Activated CD4-positive, alpha-beta memory T cell treated with anti-CD3 and anti-CD28 coated beads, Interleukin-2, amount 10 ng/mL, durations not matched to agents 7 days and 5 days (primary cell): Measurements from ENCODE around the gene FNDC5. TPM values are rescaled to one million over a fixed set of nuclear protein-coding genes. Genes with fewer than 3 reads are reported as not detected.

ENCODE experiments used
- CTCF ChIA-PET: fragments of 350-600 bp; sonication (Branson Sonifier 250); formaldehyde crosslinking; loops from one replicate; lab custom pipeline; 2021; ENCODE audit warnings: antibody characterized with exemption, inconsistent platforms; lab: Charles Lee
- POLR2A ChIA-PET: fragments of 350-600 bp; sonication (Branson Sonifier 250); formaldehyde crosslinking; loops from one replicate; lab custom pipeline; 2021; ENCODE audit warnings: antibody characterized with exemption; lab: Charles Lee
- DNase-seq: peaks from one replicate; pipeline ENCODE4 v3.0.0-alpha.2; 2020
- H3K27ac Mint-ChIP-seq: one replicate; pipeline ENCODE4 v1.8.0; 2021; ENCODE audit warnings: mild to moderate bottlenecking, mixed read lengths
- H3K27me3 Mint-ChIP-seq: one replicate; pipeline ENCODE4 v1.8.0; 2021; ENCODE audit warnings: mixed read lengths
- H3K36me3 Mint-ChIP-seq: one replicate; pipeline ENCODE4 v1.8.0; 2021; ENCODE audit warnings: low read depth, mixed read lengths
- H3K4me1 Mint-ChIP-seq: one replicate; pipeline ENCODE4 v1.8.0; 2021; ENCODE audit warnings: mixed read lengths
- H3K4me3 Mint-ChIP-seq: one replicate; pipeline ENCODE4 v1.8.0; 2021; ENCODE audit warnings: mild to moderate bottlenecking, mixed read lengths
- H3K9me3 Mint-ChIP-seq: one replicate; pipeline ENCODE4 v1.8.0; 2021; ENCODE audit warnings: mixed read lengths
- total RNA-seq, 2 experiments: library from RNA; stranded (reverse); gene quantifications; one replicate each; pipeline ENCODE4 v1.2.3, GENCODE V29; 2021

Gene FNDC5
- total RNA-seq, 2 experiments from 2014 or later: not detected

- DNase-seq: no peak
- peaks cover 13% of the 10 kb centered on the region for H3K4me1 Mint-ChIP-seq
- POLR2A ChIA-PET: interaction anchor here (1.2 kb wide), 2 partner anchors 9 to 15 kb away, joined by 3 to 4 read pairs; no protein-coding TSS in a partner anchor
- no peaks in the 10 kb centered on the region for H3K9me3 Mint-ChIP-seq
- CTCF ChIA-PET: interaction anchor here (1.0 to 1.9 kb wide), 3 partner anchors 9 to 120 kb away, joined by 3 to 5 read pairs (median 4); no protein-coding TSS in a partner anchor
- no peak overlapping the region for H3K4me3 Mint-ChIP-seq
- peaks cover 74% of the 10 kb centered on the region for H3K36me3 Mint-ChIP-seq
- H3K27ac Mint-ChIP-seq: no peak overlapping the region
- H3K27me3 Mint-ChIP-seq: no peaks in the 10 kb centered on the region
Observed at GRCh38 chr1:32831878-32832277, 38.8 kb downstream of the FNDC5 start.

- no peaks in the 10 kb centered on the region for H3K9me3 Mint-ChIP-seq
- H3K4me3 Mint-ChIP-seq: no peak overlapping the region
- no peak overlapping the region for H3K27ac Mint-ChIP-seq
- CTCF ChIA-PET: interaction anchor here (1.7 to 2.7 kb wide), 2 partner anchors 45 to 118 kb away, joined by 4 to 11 read pairs; no protein-coding TSS in a partner anchor
- no peak for DNase-seq
- H3K27me3 Mint-ChIP-seq: no peaks in the 10 kb centered on the region
- peaks cover 14% of the 10 kb centered on the region for H3K4me1 Mint-ChIP-seq
- peaks cover 78% of the 10 kb centered on the region for H3K36me3 Mint-ChIP-seq
- POLR2A ChIA-PET: interaction anchor here (2.2 kb wide), 1 partner anchor 11 kb away, joined by 7 read pairs; no protein-coding TSS in a partner anchor
Observed at GRCh38 chr1:32830092-32830852, 40.4 kb downstream of the FNDC5 start.

GRCh38 chr1:32828341-32828740 is 42.4 kb downstream of the FNDC5 start:
- ChIA-PET CTCF (interaction anchor here (1.2 to 2.7 kb wide), 2 partner anchors 54 to 116 kb away, joined by 4 to 11 read pairs; no protein-coding TSS in a partner anchor), POLR2A (interaction anchor here (0.7 kb wide), 1 partner anchor 18 kb away, joined by 3 read pairs; no protein-coding TSS in a partner anchor)
- no peak for DNase-seq
- Mint-ChIP-seq H3K4me1 (peaks cover 14% of the 10 kb centered on the region), H3K27ac (no peak overlapping the region), H3K36me3 (peaks cover 78% of the 10 kb centered on the region), H3K9me3 (no peaks in the 10 kb centered on the region), H3K4me3 (no peak overlapping the region), H3K27me3 (no peaks in the 10 kb centered on the region)

DNA sequence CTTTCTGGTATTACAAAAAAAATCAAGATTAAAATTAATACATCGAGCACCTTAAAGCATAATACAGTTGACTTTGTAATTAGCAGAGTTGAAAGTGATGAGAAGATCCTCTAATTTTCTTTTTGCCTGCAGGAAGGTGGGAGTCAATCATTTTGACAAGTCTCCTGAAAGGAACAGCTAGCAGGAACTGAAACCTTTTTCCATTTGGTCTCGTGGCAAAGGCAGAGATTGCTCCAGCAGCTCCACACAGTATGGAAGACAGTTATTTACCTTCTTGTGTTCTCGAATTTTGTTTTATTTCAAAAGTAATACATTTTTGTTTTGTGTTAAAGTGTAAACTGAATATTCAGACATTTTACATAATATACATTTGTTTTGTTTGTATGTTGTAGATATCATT is 45.5 kb downstream of the FNDC5 start:
- Mint-ChIP-seq H3K9me3 (no peaks in the 10 kb centered on the region), H3K36me3 (peaks cover 67% of the 10 kb centered on the region), H3K27ac (no peak overlapping the region), H3K27me3 (no peaks in the 10 kb centered on the region), H3K4me3 (no peak overlapping the region), H3K4me1 (peaks cover 20% of the 10 kb centered on the region)
- ChIA-PET CTCF (interaction anchor here (1.1 kb wide), 1 partner anchor 47 kb away, joined by 3 read pairs; no protein-coding TSS in a partner anchor), POLR2A (no interaction called here)
- no peak for DNase-seq

DNA sequence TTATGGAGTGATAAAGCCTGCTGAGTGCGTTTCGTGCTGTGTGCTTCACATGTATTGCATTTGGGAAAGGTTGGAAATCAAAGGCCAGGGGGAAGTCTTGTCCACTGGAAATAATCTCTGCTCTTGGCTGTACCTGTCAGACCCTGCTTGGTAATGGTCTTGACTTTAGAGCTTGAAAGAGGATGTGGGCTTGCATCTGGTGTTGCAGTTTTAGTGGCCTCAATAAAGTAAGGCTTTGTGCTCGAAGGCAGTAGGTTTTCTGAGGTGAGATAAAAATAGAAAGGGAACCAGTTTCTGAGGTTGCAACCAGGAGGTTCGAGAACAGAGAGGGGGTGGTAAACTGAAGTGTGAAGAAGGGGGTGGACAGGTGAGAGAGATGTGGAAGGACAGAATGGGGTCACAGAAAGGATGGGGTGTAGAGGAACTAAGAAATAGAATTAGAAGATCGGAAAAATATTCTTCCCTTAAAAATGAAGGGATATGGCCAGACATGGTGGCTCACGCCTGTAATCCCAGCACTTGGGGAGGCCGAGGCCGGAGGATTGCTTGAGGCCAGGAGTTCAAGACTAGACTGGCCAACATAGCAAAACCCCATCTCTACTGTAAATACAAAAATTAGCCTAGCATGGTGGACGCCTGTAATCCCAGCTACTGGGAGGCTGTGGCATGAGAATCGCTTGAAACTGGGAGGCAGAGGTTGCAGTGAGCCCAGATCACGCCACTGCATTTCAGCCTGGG is 51.7 kb downstream of the FNDC5 start:
- no peaks in the 10 kb centered on the region for H3K27me3 Mint-ChIP-seq
- peaks cover 40% of the 10 kb centered on the region for H3K4me1 Mint-ChIP-seq
- H3K36me3 Mint-ChIP-seq: peaks cover 49% of the 10 kb centered on the region
- H3K4me3 Mint-ChIP-seq: peak overlapping the region; percentile 93
- peak overlapping the region; percentile 89 for H3K27ac Mint-ChIP-seq
- peak; percentile 51 for DNase-seq
- POLR2A ChIA-PET: interaction anchor here (0.7 to 5.2 kb wide), 10 partner anchors 11 to 639 kb away, joined by 3 to 47 read pairs (median 4); partner anchors contain the start of genes RBBP4 and ZBTB8OS
- CTCF ChIA-PET: no interaction called here
- H3K9me3 Mint-ChIP-seq: no peaks in the 10 kb centered on the region

DNA sequence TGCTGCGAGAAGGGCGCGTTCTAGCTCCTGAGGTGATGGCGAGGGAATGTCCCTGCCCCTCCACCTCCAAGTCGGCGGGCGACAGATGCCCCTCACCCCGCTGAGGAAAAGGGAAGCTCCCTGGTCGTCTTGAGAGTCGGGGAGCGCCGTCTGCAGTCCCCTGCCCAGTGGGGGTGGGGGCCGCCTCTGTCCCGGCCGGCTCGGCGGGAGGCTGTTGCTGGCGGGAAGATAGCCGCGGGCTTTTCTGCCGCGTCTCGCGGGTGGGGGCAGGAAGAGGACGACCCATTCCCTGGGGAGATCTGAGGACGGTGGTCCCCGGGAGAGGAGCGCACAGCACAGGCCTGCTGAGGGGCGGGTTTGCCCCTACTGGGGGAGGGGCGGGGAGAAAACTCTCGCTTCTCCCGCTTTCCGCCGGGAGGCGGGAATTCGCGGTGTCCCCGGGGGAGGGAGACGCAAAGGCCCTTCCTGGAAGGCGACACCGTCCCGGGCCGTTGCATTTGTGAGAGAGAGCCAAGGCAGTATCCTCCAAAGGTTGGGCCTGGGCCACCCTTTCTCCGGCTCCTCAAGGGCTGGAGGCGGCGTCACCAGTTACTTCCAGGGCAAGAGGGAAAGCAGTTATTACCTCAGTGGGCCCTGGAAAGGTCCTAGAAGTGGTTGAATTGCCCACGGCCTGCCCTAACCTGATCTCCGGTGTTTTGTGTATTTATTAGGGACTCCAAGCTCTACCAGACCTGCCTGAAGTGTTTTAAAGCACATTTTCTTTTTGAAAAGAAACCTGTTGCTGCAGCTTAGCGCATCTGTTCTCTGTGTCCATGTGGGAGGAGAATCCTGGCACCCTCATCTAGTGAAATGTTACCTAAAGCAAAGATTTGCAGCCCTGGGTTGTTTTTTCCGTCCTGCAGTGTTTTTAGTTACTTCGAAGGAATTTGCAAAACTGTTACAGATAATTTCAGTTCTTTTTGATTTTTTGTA is 52.6 kb downstream of the FNDC5 start:
- Mint-ChIP-seq H3K4me1 (peaks cover 49% of the 10 kb centered on the region), H3K27me3 (no peaks in the 10 kb centered on the region), H3K36me3 (peaks cover 52% of the 10 kb centered on the region), H3K9me3 (no peaks in the 10 kb centered on the region), H3K27ac (peak overlapping the region; percentile 89), H3K4me3 (peak overlapping the region; percentile 93)
- DNase-seq: peak; percentile 54
- POLR2A ChIA-PET: interaction anchor here (0.6 to 5.2 kb wide), 15 partner anchors 12 to 638 kb away, joined by 3 to 47 read pairs (median 3); partner anchors contain the start of genes RBBP4 and ZBTB8OS
- CTCF ChIA-PET: interaction anchor here (1.2 kb wide), 1 partner anchor 45 kb away, joined by 4 read pairs; no protein-coding TSS in a partner anchor

- Mint-ChIP-seq H3K27me3 (no peaks in the 10 kb centered on the region), H3K9me3 (no peaks in the 10 kb centered on the region), H3K36me3 (peaks cover 55% of the 10 kb centered on the region), H3K4me1 (peaks cover 54% of the 10 kb centered on the region), H3K4me3 (peak within 1 kb of the TSS; percentile 93), H3K27ac (peak within 1 kb of the TSS; percentile 89)
- CTCF ChIA-PET: interaction anchor here (1.2 kb wide), 2 partner anchors 12 to 44 kb away, joined by 3 to 4 read pairs; no protein-coding TSS in a partner anchor
- POLR2A ChIA-PET: interaction anchor here (0.6 to 5.2 kb wide), 13 partner anchors 11 to 481 kb away, joined by 3 to 47 read pairs (median 3); partner anchors contain the start of genes MARCKSL1, RBBP4 and ZBTB8OS
- peak; percentile 100 for DNase-seq
Observed at GRCh38 chr1:32817159-32817814, 53.4 kb downstream of the FNDC5 start, which contains the start of the genes S100PBP and YARS1. TSS of gene S100PBP (plus strand) at chr1:32817653. CDS start at chr1:32826100, 8,447 bp downstream. TSS of gene YARS1 (minus strand) at chr1:32817358. CDS start at chr1:32817244, 114 bp downstream.

GRCh38 chr1:32816676-32817158 is 54.0 kb downstream of the FNDC5 start:
- no peak for DNase-seq
- ChIA-PET POLR2A (interaction anchor here (0.8 to 5.2 kb wide), 7 partner anchors 11 to 480 kb away, joined by 3 to 47 read pairs (median 4); partner anchors contain the start of genes MARCKSL1, RBBP4 and ZBTB8OS), CTCF (interaction anchor here (1.2 kb wide), 2 partner anchors 11 to 44 kb away, joined by 3 to 4 read pairs; no protein-coding TSS in a partner anchor)
- Mint-ChIP-seq H3K4me1 (peaks cover 57% of the 10 kb centered on the region), H3K9me3 (no peaks in the 10 kb centered on the region), H3K36me3 (peaks cover 55% of the 10 kb centered on the region), H3K27ac (peak overlapping the region; percentile 89), H3K27me3 (no peaks in the 10 kb centered on the region), H3K4me3 (peak overlapping the region; percentile 93)

- H3K4me3 Mint-ChIP-seq: peak overlapping the region; percentile 8
- DNase-seq: no peak
- peak overlapping the region; percentile 2 for H3K27ac Mint-ChIP-seq
- peaks cover 63% of the 10 kb centered on the region for H3K4me1 Mint-ChIP-seq
- H3K36me3 Mint-ChIP-seq: peaks cover 72% of the 10 kb centered on the region
- no peaks in the 10 kb centered on the region for H3K27me3 Mint-ChIP-seq
- POLR2A ChIA-PET: no interaction called here
- H3K9me3 Mint-ChIP-seq: no peaks in the 10 kb centered on the region
- CTCF ChIA-PET: no interaction called here
Observed at GRCh38 chr1:32813941-32814739, 56.6 kb downstream of the FNDC5 start.
